Ovary (tissue), 9 donors: ENCODE results near the gene ABCA2. TPM values are rescaled to one million over a fixed set of nuclear protein-coding genes. Genes with fewer than 3 reads are reported as not detected.
"Not testable (repeated sequence)": the region's sequence is repeated elsewhere in the genome, so short reads cannot be mapped to it uniquely, and the experiment has no call there.

Experiments used
- DNase-seq, 5 donors: peaks; one replicate each; pipeline ENCODE4 v3.0.0-alpha.2; 2019 to 2020
- H3K27ac ChIP-seq, 2 donors: fragments of 200-600 bp; one replicate each; pipeline versions ENCODE4 v1.5.1 to v1.8.0; 2019 to 2022
- H3K27me3 ChIP-seq: fragments of 200-600 bp; one replicate; pipeline ENCODE4 v1.8.0; 2022
- H3K36me3 ChIP-seq: fragments of 200-600 bp; sonication (generic); one replicate; pipeline ENCODE4 v1.5.1; 2019
- H3K4me1 ChIP-seq: one replicate; pipeline ENCODE4 v1.8.1; 2013; ENCODE audit warnings: mild to moderate bottlenecking, moderate library complexity; ENCODE audit not compliant: insufficient read depth
- H3K4me3 ChIP-seq: fragments of 200-600 bp; sonication (generic); one replicate; pipeline ENCODE4 v1.5.1; 2017
- H3K9me3 ChIP-seq, 2 donors: fragments of 200-600 bp in 1 of 2; sonication (generic) in 1 of 2; one replicate each; pipeline versions ENCODE4 v1.5.1 to v1.8.1; 2013 to 2019; ENCODE audit warnings: mild to moderate bottlenecking in 1 of 2, moderate library complexity in 1 of 2
- EP300 ChIP-seq: sonication (generic); formaldehyde crosslinking; IDR thresholded peaks from one replicate; pipeline ENCODE4 v1.6.1; 2017; ENCODE audit warnings: antibody characterized with exemption
- POLR2A ChIP-seq: fragments of 450-650 bp; IDR thresholded peaks from one replicate; pipeline ENCODE4 v1.6.1; 2017; ENCODE audit warnings: antibody characterized with exemption, mild to moderate bottlenecking, moderate library complexity
- WGBS, 3 donors: extraction: QIAGEN DNeasy Blood & Tissue Kit in 1 of 3; methylation state at CpG; one replicate each; pipeline versions ENCODE4 v1.1.5 to v1.1.7; 2013 to 2017; 5-methylcytosine and 5-hydroxymethylcytosine counted together
- intact Hi-C, 4 donors: fragments of 100-400 bp; cut with DNase I; formaldehyde crosslinking; loops; one replicate each; pipeline versions ENCODE4 v1.11.0 to v1.15.1; 2022 to 2023
- polyA plus RNA-seq, 2 donors: library from polyadenylated mRNA; stranded (reverse); fragments of 200-250 nt in 1 of 2; fragments of 350-450 nt in 1 of 2; fragmentation: Illumina TruSeq in 1 of 2; extraction: RNeasy Lipid Tissue Mini Kit (QIAGEN cat#74804) in 1 of 2; gene quantifications; one replicate each; pipeline ENCODE4 v1.2.3, GENCODE V29; 2013 to 2014
- total RNA-seq, 7 donors: library from RNA; depleted of rRNA in 2 of 7; stranded (reverse); fragments of >200 nt in 2 of 7; fragmentation: NEBNext Ultra II Directional in 3 of 7; extraction: Animal tissue kit (Norgen Biotek cat#: 25700) in 3 of 7; gene quantifications; one replicate each; pipeline versions ENCODE4 v1.1.0 to v1.2.4, GENCODE V29; 2016 to 2023
- TF ChIP-seq, protein P1 (sequence below), 3 donors: fragments of 450-650 bp in 2 of 3; fragments of 200-600 bp in 1 of 3; IDR thresholded peaks; one replicate each; pipeline versions ENCODE4 v1.5.1 to v1.8.0; 2016 to 2022; ENCODE audit warnings: antibody characterized with exemption in 3 of 3, mild to moderate bottlenecking in 1 of 3
- donor health status: DM: no; HTN: no; CAD: no; lungs with moderate emphysema.
- donor health status: DM: no; HTN: no; CAD: no.
- donor health status: Bipolar disorder and iron deficiency.
- donor health status: DM: yes; HTN: yes; CAD: no.
- donor health status: DM: no; HTN: no; CAD: no.
- donor health status: DM: yes; HTN: yes; CAD: no.

Gene ABCA2
- total and polyA plus RNA-seq, 9 donors, result 2.0 to 26.9 (median 12.3) TPM

DNA sequence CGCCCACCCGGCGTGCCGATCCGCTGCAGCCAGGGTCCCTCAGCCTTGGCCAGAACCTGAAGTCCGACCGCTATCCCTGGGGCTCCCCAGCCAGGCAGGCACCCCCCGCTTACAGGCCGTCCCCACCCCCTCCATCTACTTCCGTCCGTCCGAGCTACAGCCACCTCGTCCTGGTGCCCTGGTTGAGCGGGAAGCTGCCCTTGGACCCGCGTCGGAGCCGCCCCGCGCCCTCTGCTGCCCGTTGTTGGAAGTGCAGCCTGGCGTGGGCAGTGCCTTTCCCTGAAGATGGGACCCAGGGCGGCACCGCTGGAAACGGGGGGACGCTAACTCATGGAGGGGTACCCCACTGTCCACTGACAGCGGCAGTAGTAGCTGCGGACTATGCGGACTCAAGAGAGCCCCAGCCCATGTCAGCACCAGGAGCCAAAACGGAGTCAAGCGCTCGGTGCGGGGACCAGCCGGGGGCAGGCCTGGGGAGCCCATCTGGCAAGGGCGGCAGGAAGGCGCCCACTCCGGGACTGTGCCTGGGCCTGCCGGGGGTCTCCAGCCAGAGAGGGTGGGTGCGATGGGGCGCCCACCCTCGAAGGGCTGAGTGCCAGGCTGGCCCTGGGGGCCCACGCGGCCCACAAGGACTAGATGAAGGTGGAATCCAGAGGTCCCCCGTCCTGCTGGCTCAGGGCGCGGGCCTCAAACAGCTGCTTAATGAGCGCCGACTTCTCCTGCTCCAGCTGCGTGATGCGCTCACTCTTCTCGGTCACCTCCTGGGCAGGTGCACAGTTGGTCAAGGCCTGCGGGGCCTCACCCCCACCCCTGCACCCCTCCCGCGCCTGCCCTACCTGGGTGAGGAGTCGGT is 36.2 kb upstream of the ABCA2 start:
- TF ChIP-seq POLR2A (no peak), EP300 (no peak)
- TF ChIP-seq, protein P1, sequence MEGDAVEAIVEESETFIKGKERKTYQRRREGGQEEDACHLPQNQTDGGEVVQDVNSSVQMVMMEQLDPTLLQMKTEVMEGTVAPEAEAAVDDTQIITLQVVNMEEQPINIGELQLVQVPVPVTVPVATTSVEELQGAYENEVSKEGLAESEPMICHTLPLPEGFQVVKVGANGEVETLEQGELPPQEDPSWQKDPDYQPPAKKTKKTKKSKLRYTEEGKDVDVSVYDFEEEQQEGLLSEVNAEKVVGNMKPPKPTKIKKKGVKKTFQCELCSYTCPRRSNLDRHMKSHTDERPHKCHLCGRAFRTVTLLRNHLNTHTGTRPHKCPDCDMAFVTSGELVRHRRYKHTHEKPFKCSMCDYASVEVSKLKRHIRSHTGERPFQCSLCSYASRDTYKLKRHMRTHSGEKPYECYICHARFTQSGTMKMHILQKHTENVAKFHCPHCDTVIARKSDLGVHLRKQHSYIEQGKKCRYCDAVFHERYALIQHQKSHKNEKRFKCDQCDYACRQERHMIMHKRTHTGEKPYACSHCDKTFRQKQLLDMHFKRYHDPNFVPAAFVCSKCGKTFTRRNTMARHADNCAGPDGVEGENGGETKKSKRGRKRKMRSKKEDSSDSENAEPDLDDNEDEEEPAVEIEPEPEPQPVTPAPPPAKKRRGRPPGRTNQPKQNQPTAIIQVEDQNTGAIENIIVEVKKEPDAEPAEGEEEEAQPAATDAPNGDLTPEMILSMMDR (IDR thresholded peaks at IDR 0.05), result peak; percentile 77 to 95 (median 94)
- Histone ChIP-seq H3K9me3 (no peaks in the 10 kb centered on the region), H3K27me3 (peaks cover 4% of the 10 kb centered on the region), H3K27ac (no peak overlapping the region), H3K4me1 (no peaks in the 10 kb centered on the region), H3K36me3 (no peaks in the 10 kb centered on the region), H3K4me3 (no peak overlapping the region)
- DNase-seq, result peak; percentile 54 to 83 (median 76)
- intact Hi-C loops, result loop anchor here in 1 of 4 donors (2.0 kb wide), 1 partner anchor 15 kb away; no protein-coding TSS in a partner anchor
- WGBS, 3 donors, result 42 to 55% (median 43%) methylated on average over 37 to 55 of the region's 55 CpGs

DNA sequence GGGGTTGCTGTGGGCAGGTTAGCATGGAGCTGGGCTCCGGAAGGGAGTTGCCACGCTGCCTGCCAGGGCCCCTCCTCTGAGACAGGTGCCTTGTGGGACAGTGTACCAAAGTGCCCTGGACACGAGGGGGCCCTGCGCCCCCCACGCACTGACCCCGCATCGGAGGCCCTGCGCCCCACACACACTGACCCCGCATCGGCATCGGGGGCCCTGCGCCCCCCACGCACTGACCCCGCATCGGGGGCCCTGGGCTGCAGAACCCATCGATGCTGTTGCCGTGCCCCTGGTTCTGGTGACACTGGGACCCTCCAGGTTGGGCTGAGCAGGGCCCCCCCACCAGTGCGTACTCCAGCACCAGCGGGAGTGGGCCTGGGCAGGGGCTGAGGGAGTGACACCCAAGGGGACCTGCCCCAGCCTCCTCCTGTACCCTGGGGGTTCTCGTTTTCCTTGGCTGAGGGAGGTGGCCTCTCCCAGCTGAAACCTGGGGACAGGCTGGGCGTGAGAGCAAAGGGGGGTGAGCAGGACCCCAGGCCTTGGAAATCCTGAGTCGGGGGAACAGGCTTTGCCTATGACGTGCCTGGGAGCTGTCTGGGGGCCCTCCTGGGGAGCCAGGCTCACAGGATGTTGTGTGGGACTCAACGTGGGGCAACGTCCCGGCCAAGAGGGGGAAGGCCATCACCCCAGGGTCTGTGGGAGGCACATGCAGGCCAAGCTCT is 35.4 kb upstream of the ABCA2 start:
- Histone ChIP-seq H3K36me3 (no peaks in the 10 kb centered on the region), H3K9me3 (no peaks in the 10 kb centered on the region), H3K4me1 (no peaks in the 10 kb centered on the region), H3K27ac (no peak overlapping the region), H3K4me3 (no peak overlapping the region), H3K27me3 (no peaks in the 10 kb centered on the region)
- TF ChIP-seq, protein P1 (IDR thresholded peaks at IDR 0.05), result no peak
- DNase-seq, result no peak
- 69 to 73% (median 70%) methylated on average over 13 to 26 of the region's 26 CpGs for WGBS, 3 donors
- intact Hi-C loops, result loop anchor here in 1 of 4 donors (2.0 kb wide), 1 partner anchor 15 kb away; no protein-coding TSS in a partner anchor

DNA sequence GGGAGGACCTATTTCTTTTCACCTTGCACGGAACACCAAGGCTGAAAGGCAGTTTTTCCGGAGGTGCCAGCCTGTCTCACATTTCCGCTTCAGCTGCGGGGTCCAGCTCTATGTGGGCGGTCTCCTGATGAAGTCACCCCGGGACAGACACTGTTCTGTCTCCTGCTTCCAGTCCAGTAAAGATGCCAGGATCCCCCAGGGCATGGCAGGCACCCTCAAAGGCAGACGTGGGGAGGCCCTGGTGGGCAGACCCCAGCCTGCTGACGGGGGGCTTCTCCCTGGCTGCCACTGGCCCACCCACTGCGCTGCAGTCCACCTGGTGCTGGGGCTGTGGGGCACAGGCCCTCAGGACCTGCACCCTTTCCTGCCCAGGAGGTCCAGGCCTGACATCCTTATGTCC is 34.8 kb upstream of the ABCA2 start:
- 88 to 91% (median 90%) methylated on average over 6 to 9 of the region's 9 CpGs for WGBS, 3 donors
- H3K9me3 ChIP-seq, H3K4me3 ChIP-seq, H3K36me3 ChIP-seq, DNase-seq, H3K27me3 ChIP-seq, H3K4me1 ChIP-seq, H3K27ac ChIP-seq, intact Hi-C loops: not testable (repeated sequence)

DNA sequence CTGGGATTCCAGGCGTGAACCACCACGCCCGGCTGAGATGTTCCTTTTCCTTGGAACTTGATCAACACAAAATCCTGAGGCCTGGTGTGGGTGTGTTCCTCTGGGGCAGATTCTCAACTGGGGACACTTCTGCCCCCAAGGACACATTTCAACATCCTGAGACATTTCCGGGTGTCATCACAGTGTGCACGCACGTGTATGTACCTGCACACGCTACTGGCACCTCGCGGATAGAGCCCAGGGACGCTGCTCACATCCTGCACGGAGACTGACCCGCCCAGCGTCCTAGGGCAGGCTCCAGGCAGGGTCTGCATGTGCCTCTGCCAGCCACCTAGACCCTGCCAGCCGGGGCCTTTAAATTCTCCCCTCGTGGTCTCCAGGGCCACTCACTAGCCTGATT is 34.3 kb upstream of the ABCA2 start:
- Histone ChIP-seq H3K4me1 (no peaks in the 10 kb centered on the region), H3K27ac (no peak overlapping the region), H3K36me3 (no peaks in the 10 kb centered on the region), H3K4me3 (no peak overlapping the region), H3K27me3 (no peaks in the 10 kb centered on the region), H3K9me3 (no peaks in the 10 kb centered on the region)
- 87 to 91% (median 88%) methylated on average over 15 of the region's 15 CpGs for WGBS, 3 donors
- TF ChIP-seq, protein P1 (IDR thresholded peaks at IDR 0.05), result no peak
- TF ChIP-seq EP300, result no peak
- no peak for TF ChIP-seq POLR2A
- intact Hi-C loops, result no loop called here
- DNase-seq, result no peak
